Psoas muscle (tissue), 8 donors: Measurements from ENCODE around the gene ZNF837. TPM values are rescaled to one million over a fixed set of nuclear protein-coding genes. Genes with fewer than 3 reads are reported as not detected.
A peak's percentile ranks its signal among the peaks of the same experiment; 100 is the strongest.

ENCODE experiments used
- ATAC-seq, 4 donors: fragments of 200-7000 bp; cut with Tn5 transposase; one replicate each; pipeline ENCODE4 v1.9.1; 2020; ENCODE audit warnings: moderate library complexity in 3 of 4, mild to moderate bottlenecking in 2 of 4
- DNase-seq, 2 donors: peaks; one replicate each; pipeline ENCODE4 v3.0.0-alpha.2; 2020
- H3K27ac ChIP-seq: fragments of 200-600 bp; one replicate; pipeline ENCODE4 v1.8.0; 2022
- H3K27me3 ChIP-seq, 3 donors: fragments of 200-600 bp in 1 of 3; one replicate each; pipeline versions ENCODE4 v1.6.1 to v1.8.0; 2013 to 2022; ENCODE audit warnings: low read length in 2 of 3, mild to moderate bottlenecking in 2 of 3, moderate library complexity in 1 of 3; ENCODE audit not compliant: insufficient read depth in 3 of 3
- H3K36me3 ChIP-seq, 2 donors: fragments of 200-600 bp in 1 of 2; one replicate each; pipeline versions ENCODE4 v1.6.1 to v1.8.0; 2013 to 2022; ENCODE audit warnings: low read depth in 1 of 2, mild to moderate bottlenecking in 1 of 2, moderate library complexity in 1 of 2; ENCODE audit not compliant: insufficient read depth in 1 of 2
- H3K4me1 ChIP-seq: fragments of 200-600 bp; one replicate; pipeline ENCODE4 v1.8.0; 2022
- H3K4me3 ChIP-seq: fragments of 200-600 bp; one replicate; pipeline ENCODE4 v1.8.0; 2022; ENCODE audit warnings: mild to moderate bottlenecking
- H3K9me3 ChIP-seq: fragments of 200-600 bp; one replicate; pipeline ENCODE4 v1.8.0; 2022
- CTCF ChIP-seq: fragments of 200-600 bp; IDR thresholded peaks from one replicate; pipeline ENCODE4 v1.8.0; 2022; ENCODE audit warnings: antibody characterized with exemption
- WGBS, 3 donors: extraction: QIAGEN DNeasy Blood & Tissue Kit; methylation state at CpG; one replicate each; pipeline versions ENCODE4 v1.1.6 to v1.1.7; 2013; 5-methylcytosine and 5-hydroxymethylcytosine counted together
- intact Hi-C, 2 donors: fragments of 100-400 bp; cut with DNase I; formaldehyde crosslinking; loops; one replicate each; pipeline versions ENCODE4 v1.11.0 to v1.14.2; 2022
- polyA plus RNA-seq, 3 donors: library from polyadenylated mRNA; stranded (reverse); fragments of 200-250 nt; gene quantifications; one replicate each; pipeline ENCODE4 v1.2.3, GENCODE V29; 2013
- total RNA-seq, 4 donors: library from RNA; stranded (reverse); fragmentation: NEBNext Ultra II Directional in 2 of 4; extraction: Animal tissue kit (Norgen Biotek cat#: 25700) in 2 of 4; gene quantifications; one replicate each; pipeline versions ENCODE4 v1.2.1 to v1.2.4, GENCODE V29; 2021 to 2023
- donor health status: healthy with polysubstance abuse.
- donor health status: DM: no; HTN: no; CAD: no; lungs with moderate emphysema.
- donor health status: Bipolar disorder and iron deficiency.
- donor health status: healthy.
- donor health status: DM: yes; HTN: yes; CAD: no.
- donor health status: DM: no; HTN: no; CAD: no.
- donor health status: DM: no; HTN: no; CAD: no.
- donor health status: DM: yes; HTN: yes; CAD: no.

Gene ZNF837
- total and polyA plus RNA-seq, 7 donors, result 0.08 to 0.34 (median 0.24) TPM

- Histone ChIP-seq H3K27ac (no peak overlapping the region), H3K9me3 (no peaks in the 10 kb centered on the region), H3K36me3 (no peaks in the 10 kb centered on the region), H3K4me3 (peak overlapping the region; percentile 69), H3K4me1 (peaks cover 8% of the 10 kb centered on the region), H3K27me3 (peaks cover 0 to 13% (median 8%) of the 10 kb centered on the region in 3 donors)
- no peak for DNase-seq
- TF ChIP-seq CTCF, result no peak
- intact Hi-C loops, result loop anchor here in 1 of 2 donors (2.0 kb wide), 1 partner anchor 16 kb away; no protein-coding TSS in a partner anchor
- ATAC-seq, result peak in 1 of 4 donors; percentile 0
- WGBS, 3 donors, result 27 to 39% (median 32%) methylated on average over 18 of the region's 18 CpGs
Observed at GRCh38 chr19:58400316-58400915, 19.6 kb upstream of the ZNF837 start.

- intact Hi-C loops, result loop anchor here in 1 of 2 donors (2.0 kb wide), 1 partner anchor 15 kb away; no protein-coding TSS in a partner anchor
- DNase-seq, result no peak
- peaks cover 0 to 13% (median 8%) of the 10 kb centered on the region in 3 donors for H3K27me3 ChIP-seq
- H3K4me1 ChIP-seq, result peaks cover 8% of the 10 kb centered on the region
- no peak overlapping the region for H3K27ac ChIP-seq
- 90 to 100% (median 95%) methylated on average over 3 of the region's 3 CpGs for WGBS, 3 donors
- no peaks in the 10 kb centered on the region for H3K9me3 ChIP-seq
- no peak for ATAC-seq
- peak overlapping the region; percentile 69 for H3K4me3 ChIP-seq
- TF ChIP-seq CTCF, result no peak
- H3K36me3 ChIP-seq, result peaks cover under 1 to 3% of the 10 kb centered on the region in 2 donors
Observed at GRCh38 chr19:58399903-58400302, 19.1 kb upstream of the ZNF837 start.

GRCh38 chr19:58398545-58398944, 17.7 kb upstream of the ZNF837 start:
- no peak overlapping the region for H3K4me3 ChIP-seq
- peaks cover 0 to 13% (median 8%) of the 10 kb centered on the region in 3 donors for H3K27me3 ChIP-seq
- ATAC-seq (no peak), DNase-seq (no peak)
- H3K36me3 ChIP-seq, result peaks cover 7 to 16% of the 10 kb centered on the region in 2 donors
- TF ChIP-seq CTCF, result no peak
- no peak overlapping the region for H3K27ac ChIP-seq
- H3K9me3 ChIP-seq, result no peaks in the 10 kb centered on the region
- WGBS, 3 donors, result 89 to 92% (median 90%) methylated on average over 6 of the region's 6 CpGs
- intact Hi-C loops, result no loop called here
- H3K4me1 ChIP-seq, result peaks cover 8% of the 10 kb centered on the region

- ATAC-seq, result no peak
- no peak overlapping the region for H3K27ac ChIP-seq
- peaks cover 0 to 13% (median 8%) of the 10 kb centered on the region in 3 donors for H3K27me3 ChIP-seq
- H3K9me3 ChIP-seq, result no peaks in the 10 kb centered on the region
- H3K4me1 ChIP-seq, result peaks cover 8% of the 10 kb centered on the region
- intact Hi-C loops, result no loop called here
- no peak overlapping the region for H3K4me3 ChIP-seq
- TF ChIP-seq CTCF, result no peak
- DNase-seq, result no peak
- 77 to 82% (median 80%) methylated on average over 4 of the region's 4 CpGs for WGBS, 3 donors
- H3K36me3 ChIP-seq, result peaks cover 7 to 21% of the 10 kb centered on the region in 2 donors
Observed at GRCh38 chr19:58398087-58398486, 17.3 kb upstream of the ZNF837 start.
